ENCODE results near the gene AHNAK2.

Gene AHNAK2

GRCh38 chr14:104941508-104942365 lies 36.4 kb downstream of the AHNAK2 start:
- ATAC-seq = no peak
- TF ChIP-seq ESRRG (CRISPR knock-in tag; IDR thresholded peaks at IDR 0.05) (no peak), TCF4 (CRISPR knock-in tag; IDR thresholded peaks at IDR 0.05; ENCODE audit: borderline replicate concordance) (no peak), OSR1 (CRISPR knock-in tag; IDR thresholded peaks at IDR 0.05) (no peak), ZNF565 (CRISPR knock-in tag; conservative IDR thresholded peaks at IDR 0.05; ENCODE audit: low read depth) (no peak), TOX (CRISPR knock-in tag; IDR thresholded peaks at IDR 0.05; ENCODE audit: borderline replicate concordance) (no peak), CSRNP3 (CRISPR knock-in tag; IDR thresholded peaks at IDR 0.05) (no peak), ARNTL (CRISPR knock-in tag; IDR thresholded peaks at IDR 0.05; ENCODE audit: borderline replicate concordance, low read depth) (no peak), CSDC2 (CRISPR knock-in tag; IDR thresholded peaks at IDR 0.05) (no peak), SNAI2 (CRISPR knock-in tag; IDR thresholded peaks at IDR 0.05) (no peak), GLIS3 (CRISPR knock-in tag; IDR thresholded peaks at IDR 0.05) (no peak)

GRCh38 chr14:104940526-104941150 lies 37.5 kb downstream of the AHNAK2 start:
- ATAC-seq = no peak
- TF ChIP-seq ZFP3 (CRISPR knock-in tag; IDR thresholded peaks at IDR 0.05) (no peak), ARNTL (CRISPR knock-in tag; IDR thresholded peaks at IDR 0.05; ENCODE audit: borderline replicate concordance, low read depth) (no peak), RARB (CRISPR knock-in tag; IDR thresholded peaks at IDR 0.05) (no peak), SNAI2 (CRISPR knock-in tag; IDR thresholded peaks at IDR 0.05) (no peak), ZNF565 (CRISPR knock-in tag; conservative IDR thresholded peaks at IDR 0.05; ENCODE audit: low read depth) (no peak)

GRCh38 chr14:104939666-104940410 lies 38.3 kb downstream of the AHNAK2 start:
- no peak for ATAC-seq
- TF ChIP-seq TCF4 (CRISPR knock-in tag; IDR thresholded peaks at IDR 0.05; ENCODE audit: borderline replicate concordance) (no peak), CREB5 (CRISPR knock-in tag; IDR thresholded peaks at IDR 0.05; ENCODE audit: low read depth) (no peak), ZC3H10 (CRISPR knock-in tag; IDR thresholded peaks at IDR 0.05) (no peak)

GRCh38 chr14:104938960-104939359 lies 39.2 kb downstream of the AHNAK2 start:
- no peak for TF ChIP-seq ZNF70 (CRISPR knock-in tag; IDR thresholded peaks at IDR 0.05)
- TF ChIP-seq TOX (CRISPR knock-in tag; IDR thresholded peaks at IDR 0.05; ENCODE audit: borderline replicate concordance) = no peak
- ATAC-seq = no peak

GRCh38 chr14:104938436-104938835 lies 39.7 kb downstream of the AHNAK2 start:
- ATAC-seq = no peak
- no peak for TF ChIP-seq TOX (CRISPR knock-in tag; IDR thresholded peaks at IDR 0.05; ENCODE audit: borderline replicate concordance)
- TF ChIP-seq PPARA (CRISPR knock-in tag; IDR thresholded peaks at IDR 0.05; ENCODE audit: borderline replicate concordance) = no peak
- TF ChIP-seq RARB (CRISPR knock-in tag; IDR thresholded peaks at IDR 0.05) = no peak
- no peak for TF ChIP-seq ZNF565 (CRISPR knock-in tag; conservative IDR thresholded peaks at IDR 0.05; ENCODE audit: low read depth)
- no peak for TF ChIP-seq ZFP3 (CRISPR knock-in tag; IDR thresholded peaks at IDR 0.05)
- no peak for TF ChIP-seq ARNTL (CRISPR knock-in tag; IDR thresholded peaks at IDR 0.05; ENCODE audit: borderline replicate concordance, low read depth)
- no peak for TF ChIP-seq TCF4 (CRISPR knock-in tag; IDR thresholded peaks at IDR 0.05; ENCODE audit: borderline replicate concordance)
- TF ChIP-seq PATZ1 (CRISPR knock-in tag; IDR thresholded peaks at IDR 0.05; ENCODE audit: borderline replicate concordance) = no peak
- TF ChIP-seq ZFP30 (CRISPR knock-in tag; IDR thresholded peaks at IDR 0.05) = no peak
- TF ChIP-seq BACH2 (CRISPR knock-in tag; IDR thresholded peaks at IDR 0.05; ENCODE audit: borderline replicate concordance) = no peak
- TF ChIP-seq TSHZ2 (CRISPR knock-in tag; IDR thresholded peaks at IDR 0.05) = no peak
- no peak for TF ChIP-seq ISL1 (CRISPR knock-in tag; IDR thresholded peaks at IDR 0.05)
- no peak for TF ChIP-seq GLIS3 (CRISPR knock-in tag; IDR thresholded peaks at IDR 0.05)
- no peak for TF ChIP-seq CREB5 (CRISPR knock-in tag; IDR thresholded peaks at IDR 0.05; ENCODE audit: low read depth)
- TF ChIP-seq ZC3H10 (CRISPR knock-in tag; IDR thresholded peaks at IDR 0.05) = no peak
- no peak for TF ChIP-seq SNAI2 (CRISPR knock-in tag; IDR thresholded peaks at IDR 0.05)
- TF ChIP-seq ZNF70 (CRISPR knock-in tag; IDR thresholded peaks at IDR 0.05) = no peak

All from SK-N-SH treated with all-trans-retinoic acid at 6 μM for 48 hours (cell line).